GM23338 (cell line): ENCODE results near the gene SCRT2.

Experiments used
- CREB1 ChIP-seq: fragments of 250-450 bp; sonication (Bioruptor Pico); IDR thresholded peaks from 2 replicates; pipeline ENCODE4 v1.5.0; 2020; ENCODE audit warnings: low read depth, mild to moderate bottlenecking, moderate library complexity
- EZH2 ChIP-seq: fragments of 200-600 bp; sonication (generic); IDR thresholded peaks from one replicate; pipeline ENCODE4 v1.8.0; 2017; ENCODE audit warnings: antibody characterized with exemption, mild to moderate bottlenecking, low read depth; ENCODE audit not compliant: unreplicated experiment
- EZH2phosphoT487 ChIP-seq: fragments of 200-600 bp; sonication (generic); IDR thresholded peaks from one replicate; pipeline ENCODE4 v1.8.1; 2018; ENCODE audit warnings: antibody characterized with exemption; ENCODE audit not compliant: unreplicated experiment
- JUNB ChIP-seq: IDR thresholded peaks from one replicate; pipeline ENCODE4 v1.6.1; 2016; ENCODE audit warnings: antibody characterized with exemption; ENCODE audit not compliant: unreplicated experiment
- NANOG ChIP-seq: IDR thresholded peaks from 2 replicates; pipeline ENCODE4 v1.6.1; 2016; ENCODE audit warnings: antibody characterized with exemption, borderline replicate concordance
- POLR2AphosphoS5 ChIP-seq: IDR thresholded peaks from 2 replicates; pipeline ENCODE4 v1.6.1; 2016; ENCODE audit warnings: antibody characterized with exemption, low read depth
- STAT1 ChIP-seq: IDR thresholded peaks from one replicate; pipeline ENCODE4 v1.6.1; 2016; ENCODE audit warnings: antibody characterized with exemption; ENCODE audit not compliant: unreplicated experiment
- ZNF114 ChIP-seq: fragments of 250-450 bp; sonication (Bioruptor Pico); IDR thresholded peaks from 2 replicates; pipeline ENCODE4 v1.5.0; 2020; ENCODE audit warnings: mild to moderate bottlenecking, moderate library complexity
- ZNF331 ChIP-seq: fragments of 250-450 bp; sonication (Bioruptor Pico); IDR thresholded peaks from 2 replicates; pipeline ENCODE4 v1.5.0; 2020; ENCODE audit warnings: low read depth, mild to moderate bottlenecking, moderate library complexity
- TF ChIP-seq, protein P1 (sequence below), 2 experiments: fragments of 200-600 bp in 1 of 2; sonication (generic) in 1 of 2; conservative IDR thresholded peaks; 2 replicates each; pipeline versions ENCODE4 v1.5.1 to v1.6.1; 2016 to 2017; ENCODE audit warnings: antibody characterized with exemption in 2 of 2, low read depth in 2 of 2, mild to moderate bottlenecking in 2 of 2, moderate library complexity in 1 of 2
- TF ChIP-seq, protein P2 (sequence below): IDR thresholded peaks from one replicate; pipeline ENCODE4 v1.6.1; 2018; ENCODE audit warnings: antibody characterized with exemption; ENCODE audit not compliant: unreplicated experiment
- TF ChIP-seq, protein P3 (sequence below): IDR thresholded peaks from 2 replicates; pipeline ENCODE4 v1.6.1; 2016; ENCODE audit warnings: antibody characterized with exemption

GRCh38 chr20:650954-651353 lies 24.6 kb downstream of the SCRT2 start:
- TF ChIP-seq ZNF331, result no peak
- TF ChIP-seq, protein P1, sequence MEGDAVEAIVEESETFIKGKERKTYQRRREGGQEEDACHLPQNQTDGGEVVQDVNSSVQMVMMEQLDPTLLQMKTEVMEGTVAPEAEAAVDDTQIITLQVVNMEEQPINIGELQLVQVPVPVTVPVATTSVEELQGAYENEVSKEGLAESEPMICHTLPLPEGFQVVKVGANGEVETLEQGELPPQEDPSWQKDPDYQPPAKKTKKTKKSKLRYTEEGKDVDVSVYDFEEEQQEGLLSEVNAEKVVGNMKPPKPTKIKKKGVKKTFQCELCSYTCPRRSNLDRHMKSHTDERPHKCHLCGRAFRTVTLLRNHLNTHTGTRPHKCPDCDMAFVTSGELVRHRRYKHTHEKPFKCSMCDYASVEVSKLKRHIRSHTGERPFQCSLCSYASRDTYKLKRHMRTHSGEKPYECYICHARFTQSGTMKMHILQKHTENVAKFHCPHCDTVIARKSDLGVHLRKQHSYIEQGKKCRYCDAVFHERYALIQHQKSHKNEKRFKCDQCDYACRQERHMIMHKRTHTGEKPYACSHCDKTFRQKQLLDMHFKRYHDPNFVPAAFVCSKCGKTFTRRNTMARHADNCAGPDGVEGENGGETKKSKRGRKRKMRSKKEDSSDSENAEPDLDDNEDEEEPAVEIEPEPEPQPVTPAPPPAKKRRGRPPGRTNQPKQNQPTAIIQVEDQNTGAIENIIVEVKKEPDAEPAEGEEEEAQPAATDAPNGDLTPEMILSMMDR (conservative IDR thresholded peaks at IDR 0.05; ENCODE audit: low read depth in 2 of 2), result no peak
- TF ChIP-seq POLR2AphosphoS5, result no peak
- no peak for TF ChIP-seq CREB1 (CRISPR knock-in tag)
- no peak for TF ChIP-seq EZH2
- no peak for TF ChIP-seq EZH2phosphoT487
- TF ChIP-seq, protein P2, sequence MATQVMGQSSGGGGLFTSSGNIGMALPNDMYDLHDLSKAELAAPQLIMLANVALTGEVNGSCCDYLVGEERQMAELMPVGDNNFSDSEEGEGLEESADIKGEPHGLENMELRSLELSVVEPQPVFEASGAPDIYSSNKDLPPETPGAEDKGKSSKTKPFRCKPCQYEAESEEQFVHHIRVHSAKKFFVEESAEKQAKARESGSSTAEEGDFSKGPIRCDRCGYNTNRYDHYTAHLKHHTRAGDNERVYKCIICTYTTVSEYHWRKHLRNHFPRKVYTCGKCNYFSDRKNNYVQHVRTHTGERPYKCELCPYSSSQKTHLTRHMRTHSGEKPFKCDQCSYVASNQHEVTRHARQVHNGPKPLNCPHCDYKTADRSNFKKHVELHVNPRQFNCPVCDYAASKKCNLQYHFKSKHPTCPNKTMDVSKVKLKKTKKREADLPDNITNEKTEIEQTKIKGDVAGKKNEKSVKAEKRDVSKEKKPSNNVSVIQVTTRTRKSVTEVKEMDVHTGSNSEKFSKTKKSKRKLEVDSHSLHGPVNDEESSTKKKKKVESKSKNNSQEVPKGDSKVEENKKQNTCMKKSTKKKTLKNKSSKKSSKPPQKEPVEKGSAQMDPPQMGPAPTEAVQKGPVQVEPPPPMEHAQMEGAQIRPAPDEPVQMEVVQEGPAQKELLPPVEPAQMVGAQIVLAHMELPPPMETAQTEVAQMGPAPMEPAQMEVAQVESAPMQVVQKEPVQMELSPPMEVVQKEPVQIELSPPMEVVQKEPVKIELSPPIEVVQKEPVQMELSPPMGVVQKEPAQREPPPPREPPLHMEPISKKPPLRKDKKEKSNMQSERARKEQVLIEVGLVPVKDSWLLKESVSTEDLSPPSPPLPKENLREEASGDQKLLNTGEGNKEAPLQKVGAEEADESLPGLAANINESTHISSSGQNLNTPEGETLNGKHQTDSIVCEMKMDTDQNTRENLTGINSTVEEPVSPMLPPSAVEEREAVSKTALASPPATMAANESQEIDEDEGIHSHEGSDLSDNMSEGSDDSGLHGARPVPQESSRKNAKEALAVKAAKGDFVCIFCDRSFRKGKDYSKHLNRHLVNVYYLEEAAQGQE, result no peak
- TF ChIP-seq NANOG, result no peak
- TF ChIP-seq STAT1, result no peak
- TF ChIP-seq, protein P3, sequence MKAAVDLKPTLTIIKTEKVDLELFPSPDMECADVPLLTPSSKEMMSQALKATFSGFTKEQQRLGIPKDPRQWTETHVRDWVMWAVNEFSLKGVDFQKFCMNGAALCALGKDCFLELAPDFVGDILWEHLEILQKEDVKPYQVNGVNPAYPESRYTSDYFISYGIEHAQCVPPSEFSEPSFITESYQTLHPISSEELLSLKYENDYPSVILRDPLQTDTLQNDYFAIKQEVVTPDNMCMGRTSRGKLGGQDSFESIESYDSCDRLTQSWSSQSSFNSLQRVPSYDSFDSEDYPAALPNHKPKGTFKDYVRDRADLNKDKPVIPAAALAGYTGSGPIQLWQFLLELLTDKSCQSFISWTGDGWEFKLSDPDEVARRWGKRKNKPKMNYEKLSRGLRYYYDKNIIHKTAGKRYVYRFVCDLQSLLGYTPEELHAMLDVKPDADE, result no peak
- TF ChIP-seq JUNB, result no peak
- TF ChIP-seq ZNF114 (CRISPR knock-in tag), result no peak
